Measurements from ENCODE around the gene TRIP6. TPM values are rescaled to one million over a fixed set of nuclear protein-coding genes. Genes with fewer than 3 reads are reported as not detected.
"Not testable (repeated sequence)": the region's sequence is repeated elsewhere in the genome, so short reads cannot be mapped to it uniquely, and the experiment has no call there.

Gene TRIP6
- total RNA-seq, 1 experiment from 2014 or later = 102 TPM

- ATAC-seq; H3K9me3 ChIP-seq (ENCODE audit: control insufficient read depth in 1 of 2, insufficient read depth in 1 of 2, low read depth in 1 of 2, low read length in 2 of 2); intact Hi-C loops (cut with micrococcal nuclease); H3K4me1 ChIP-seq (ENCODE audit: control insufficient read depth in 1 of 2, insufficient read depth in 2 of 2, low read length in 2 of 2); RAD21 ChIA-PET (ENCODE audit: low non-redundant PET in 1 of 2, low total read pairs in 2 of 2, uncharacterized antibody in 2 of 2, unreplicated experiment in 2 of 2); H3K27me3 ChIP-seq (ENCODE audit: insufficient read depth, low read length); H3K9ac ChIP-seq (ENCODE audit: low read length); H3K36me3 ChIP-seq (ENCODE audit: control insufficient read depth in 1 of 2, insufficient read depth in 2 of 2, low read length in 2 of 2); H3K4me3 ChIP-seq (replicated peaks in 1 of 2; ENCODE audit: low read depth in 1 of 2, low read length in 2 of 2); H4K20me1 ChIP-seq (ENCODE audit: insufficient read depth); H3K27ac ChIP-seq (ENCODE audit: low read depth, low read length); H3K79me2 ChIP-seq (ENCODE audit: insufficient read depth, low read length); H3K9me2 ChIP-seq (ENCODE audit: insufficient read depth); DNase-seq (ENCODE audit: low read depth, low spot score); H3K4me2 ChIP-seq (ENCODE audit: low read length); POLR2A ChIA-PET; BruUV-seq (replicated peaks); H2AFZ ChIP-seq (ENCODE audit: low read depth, low read length, poor library complexity, severe bottlenecking): not testable (repeated sequence)
- CTCF ChIA-PET = interaction anchor here (0.7 kb wide), 1 partner anchor 15 kb away, joined by 3 read pairs; the partner anchor contains the start of gene ACHE
Observed at GRCh38 chr7:100910443-100910842, 43.3 kb downstream of the TRIP6 start.

GRCh38 chr7:100911484-100911883 lies 44.3 kb downstream of the TRIP6 start:
- no peaks in the 10 kb centered on the region for H3K9me3 ChIP-seq (ENCODE audit: control insufficient read depth in 1 of 2, insufficient read depth in 1 of 2, low read depth in 1 of 2, low read length in 2 of 2)
- no peak for DNase-seq (ENCODE audit: low read depth, low spot score)
- H3K27ac ChIP-seq (ENCODE audit: low read depth, low read length) = no peak overlapping the region
- intact Hi-C loops (cut with micrococcal nuclease) = no loop called here
- no peak overlapping the region for H3K4me3 ChIP-seq (replicated peaks in 1 of 2; ENCODE audit: low read depth in 1 of 2, low read length in 2 of 2)
- CTCF ChIA-PET = no interaction called here
- no TSS peak for BruUV-seq (replicated peaks)
- POLR2A ChIA-PET = no interaction called here
- no peaks in the 10 kb centered on the region for H3K27me3 ChIP-seq (ENCODE audit: insufficient read depth, low read length)
- H4K20me1 ChIP-seq (ENCODE audit: insufficient read depth) = no peaks in the 10 kb centered on the region
- ATAC-seq = no peak
- H3K4me2 ChIP-seq (ENCODE audit: low read length) = no peak overlapping the region
- TF ChIP-seq ZNF274 (IDR thresholded peaks at IDR 0.05; ENCODE audit: low read depth, low read length) (no peak), RAD21 (IDR thresholded peaks at IDR 0.05; ENCODE audit: low read depth) (no peak), EZH2phosphoT487 (IDR thresholded peaks at IDR 0.05; ENCODE audit: borderline replicate concordance) (no peak), ZFX (IDR thresholded peaks at IDR 0.05) (no peak), CEBPB (IDR thresholded peaks at IDR 0.05; ENCODE audit: low read depth) (no peak), FOSL1 (IDR thresholded peaks at IDR 0.05; ENCODE audit: low read depth) (no peak), SIN3A (IDR thresholded peaks at IDR 0.05; ENCODE audit: low read depth) (no peak), POLR2AphosphoS5 (IDR thresholded peaks at IDR 0.05; ENCODE audit: low read depth, low read length) (no peak), SRF (IDR thresholded peaks at IDR 0.05; ENCODE audit: low read depth) (no peak), REST (IDR thresholded peaks at IDR 0.05; ENCODE audit: low read depth) (no peak), EZH2 (IDR thresholded peaks at IDR 0.05) (no peak), SP1 (IDR thresholded peaks at IDR 0.05; ENCODE audit: low read depth) (no peak), POLR2A (IDR thresholded peaks at IDR 0.05; ENCODE audit: borderline replicate concordance, extremely low read depth, insufficient read depth, insufficient read length) (no peak), EGR1 (IDR thresholded peaks at IDR 0.05; ENCODE audit: low read depth) (no peak)
- no peaks in the 10 kb centered on the region for H3K36me3 ChIP-seq (ENCODE audit: control insufficient read depth in 1 of 2, insufficient read depth in 2 of 2, low read length in 2 of 2)
- peaks cover 0 to 5% of the 10 kb centered on the region in 2 experiments; a peak in 2 of 4 replicates for H3K4me1 ChIP-seq (ENCODE audit: control insufficient read depth in 1 of 2, insufficient read depth in 2 of 2, low read length in 2 of 2)
- no peaks in the 10 kb centered on the region for H3K79me2 ChIP-seq (ENCODE audit: insufficient read depth, low read length)
- RAD21 ChIA-PET (ENCODE audit: low non-redundant PET in 1 of 2, low total read pairs in 2 of 2, uncharacterized antibody in 2 of 2, unreplicated experiment in 2 of 2) = no interaction called here
- no peak overlapping the region for H3K9ac ChIP-seq (ENCODE audit: low read length)
- no peaks in the 10 kb centered on the region for H3K9me2 ChIP-seq (ENCODE audit: insufficient read depth)
- H2AFZ ChIP-seq (ENCODE audit: low read depth, low read length, poor library complexity, severe bottlenecking) = no peak overlapping the region

Data from HCT116 (cell line).